HG03196 (cell line): ENCODE data around the gene PYGB.
"Not testable (repeated sequence)": the region's sequence is repeated elsewhere in the genome, so short reads cannot be mapped to it uniquely, and the experiment has no call there.

Experiments used
- ATAC-seq: cut with Tn5 transposase; IDR thresholded peaks from one replicate; pipeline ENCODE4 v1.9.1; 2021; ENCODE audit not compliant: unreplicated experiment

The PYGB gene

DNA sequence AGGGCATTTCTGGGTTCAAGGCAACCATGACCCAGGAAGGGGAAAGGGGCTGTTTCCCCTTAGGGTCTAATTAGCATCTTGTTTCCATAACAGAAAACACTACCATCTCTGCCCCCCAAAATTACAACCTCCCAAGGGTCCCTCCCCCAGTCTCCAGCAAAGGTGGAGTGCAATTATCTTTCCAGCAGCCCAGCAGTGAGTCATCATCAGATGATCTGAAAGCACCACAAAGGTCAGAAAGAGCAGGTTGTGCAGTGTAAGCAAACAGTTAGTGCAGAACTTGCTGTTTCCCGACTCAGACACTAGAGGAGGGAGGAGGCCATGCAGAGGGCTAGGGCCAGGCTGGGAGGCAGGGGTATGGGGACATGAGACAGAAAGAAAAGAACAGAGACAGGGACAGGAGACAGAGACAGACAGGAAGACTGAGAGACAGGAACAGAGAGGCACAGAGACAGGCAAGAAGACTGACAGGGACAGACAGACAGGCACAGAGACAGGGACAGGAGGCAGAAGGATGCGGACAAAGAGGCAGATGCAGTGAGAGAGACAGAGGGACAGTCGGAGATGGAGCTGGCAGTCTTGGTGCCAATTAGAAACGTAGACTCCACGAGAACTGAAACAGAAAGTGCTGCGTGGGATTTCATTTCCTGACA is 62.5 kb downstream of the PYGB start:
- peak; percentile 78 for ATAC-seq

DNA sequence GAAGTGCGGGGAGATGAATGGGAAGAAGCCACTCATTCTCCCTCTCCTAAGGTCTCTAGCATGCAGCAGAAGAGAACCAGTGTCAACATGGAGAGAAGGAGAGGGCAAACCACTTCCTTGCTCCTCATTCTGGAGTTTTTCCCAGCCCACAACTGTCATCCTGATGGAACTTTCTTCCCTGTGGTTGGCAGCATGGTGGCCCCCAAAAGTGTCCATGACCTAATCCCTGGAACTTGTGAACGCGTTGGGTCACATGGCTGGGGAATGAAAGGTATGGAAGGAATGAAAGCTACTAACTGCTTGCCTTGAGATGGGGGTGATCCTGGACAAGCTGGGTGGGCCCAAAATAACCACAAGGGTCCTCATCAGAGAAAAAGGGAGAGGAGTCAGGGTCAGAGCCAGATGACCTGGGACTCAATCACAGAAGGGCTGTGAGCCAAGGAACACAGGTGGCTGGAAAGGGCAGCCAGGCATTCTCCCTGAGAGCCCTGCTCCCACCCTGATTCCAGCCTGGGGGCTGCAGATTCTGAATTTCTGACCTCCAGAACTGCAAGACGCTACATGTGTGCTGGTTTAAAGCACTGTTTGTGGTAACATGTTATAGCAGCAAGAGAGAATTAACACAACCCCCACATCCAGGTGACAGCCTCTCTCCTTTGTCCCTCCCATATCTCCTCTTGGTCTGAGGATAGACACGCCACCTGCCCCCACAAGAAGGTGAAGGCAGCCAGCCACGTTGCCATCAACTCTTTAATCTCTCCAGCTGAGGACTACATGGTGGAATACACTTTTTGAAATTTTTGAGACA is 63.2 kb downstream of the PYGB start:
- ATAC-seq: no peak

DNA sequence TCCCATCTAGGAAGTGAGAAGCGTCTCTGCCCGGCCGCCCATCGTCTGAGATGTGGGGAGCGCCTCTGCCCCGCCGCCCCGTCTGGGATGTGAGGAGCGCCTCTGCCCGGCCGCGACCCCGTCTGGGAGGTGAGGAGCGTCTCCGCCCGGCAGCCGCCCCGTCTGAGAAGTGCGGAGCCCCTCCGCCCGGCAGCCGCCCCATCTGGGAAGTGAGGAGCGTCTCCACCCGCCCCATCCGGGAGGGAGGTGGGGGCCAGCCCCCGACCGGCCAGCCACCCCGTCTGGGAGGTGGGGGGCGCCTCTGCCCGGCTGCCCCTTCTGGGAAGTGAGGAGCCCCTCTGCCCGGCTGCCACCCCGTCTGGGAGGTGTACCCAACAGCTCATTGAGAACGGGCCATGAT is 64.8 kb downstream of the PYGB start:
- ATAC-seq: not testable (repeated sequence)

DNA sequence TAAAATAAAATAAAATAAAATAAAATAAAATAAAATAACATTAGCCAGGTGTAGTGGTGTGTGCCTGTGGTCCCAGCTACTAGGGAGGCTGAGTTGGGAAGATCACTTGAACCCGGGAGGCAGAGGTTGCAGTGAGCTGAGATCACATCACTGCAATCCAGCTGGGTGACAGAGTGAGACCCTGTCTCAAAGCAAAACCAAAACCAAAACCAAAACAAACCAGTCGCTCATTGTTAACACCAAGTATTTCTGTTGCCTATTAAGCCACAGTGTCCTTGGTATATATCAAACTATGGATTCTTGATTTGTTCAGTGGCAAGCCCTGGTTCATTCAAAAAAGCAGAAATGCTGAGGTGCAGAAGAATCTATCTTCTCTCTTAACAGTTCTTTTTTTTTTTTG is 65.7 kb downstream of the PYGB start:
- ATAC-seq: no peak

DNA sequence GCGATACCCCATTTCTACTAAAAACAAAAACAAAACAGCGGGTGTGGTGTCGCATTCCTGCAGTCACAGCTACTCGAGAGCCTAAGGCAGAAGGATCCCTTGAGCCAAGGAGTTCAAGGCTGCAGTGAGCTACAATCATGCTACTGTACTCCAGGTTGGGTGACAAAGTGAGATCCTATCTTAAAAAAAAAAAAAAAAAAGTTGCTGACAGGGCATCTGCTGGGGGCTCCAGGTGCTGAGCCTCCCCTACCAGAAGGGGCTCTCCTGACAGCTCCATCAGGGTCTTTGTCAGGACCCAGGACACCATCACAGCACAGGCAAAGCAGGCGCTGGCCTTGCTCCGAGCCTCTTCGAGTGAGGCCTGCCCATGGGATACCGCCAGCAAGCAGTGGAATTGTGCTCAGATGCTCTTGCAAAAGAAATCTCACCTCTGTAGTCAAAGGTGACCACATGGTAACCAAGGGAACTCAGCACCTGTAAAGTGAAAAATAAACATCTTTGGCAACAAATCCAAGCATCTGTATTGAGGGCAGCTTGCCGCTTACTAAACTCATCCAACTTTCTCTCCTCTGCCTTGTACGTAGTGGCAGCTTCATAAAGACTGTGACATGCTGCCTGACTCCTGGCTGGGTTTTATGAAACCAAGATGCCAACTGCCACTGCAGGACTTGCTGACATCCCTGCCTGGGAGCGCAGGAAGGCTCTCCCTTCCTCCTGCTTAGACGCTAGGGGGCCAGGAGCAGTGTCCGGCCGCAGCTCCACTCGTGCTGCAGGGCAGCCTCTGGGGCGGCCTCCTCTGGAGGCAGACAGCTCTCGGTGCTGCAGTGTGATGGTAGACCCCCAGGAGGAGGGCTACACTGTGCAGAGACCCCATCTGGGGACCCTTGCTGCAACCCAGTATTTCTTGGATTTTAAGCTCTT is 66.9 kb downstream of the PYGB start:
- no peak for ATAC-seq

DNA sequence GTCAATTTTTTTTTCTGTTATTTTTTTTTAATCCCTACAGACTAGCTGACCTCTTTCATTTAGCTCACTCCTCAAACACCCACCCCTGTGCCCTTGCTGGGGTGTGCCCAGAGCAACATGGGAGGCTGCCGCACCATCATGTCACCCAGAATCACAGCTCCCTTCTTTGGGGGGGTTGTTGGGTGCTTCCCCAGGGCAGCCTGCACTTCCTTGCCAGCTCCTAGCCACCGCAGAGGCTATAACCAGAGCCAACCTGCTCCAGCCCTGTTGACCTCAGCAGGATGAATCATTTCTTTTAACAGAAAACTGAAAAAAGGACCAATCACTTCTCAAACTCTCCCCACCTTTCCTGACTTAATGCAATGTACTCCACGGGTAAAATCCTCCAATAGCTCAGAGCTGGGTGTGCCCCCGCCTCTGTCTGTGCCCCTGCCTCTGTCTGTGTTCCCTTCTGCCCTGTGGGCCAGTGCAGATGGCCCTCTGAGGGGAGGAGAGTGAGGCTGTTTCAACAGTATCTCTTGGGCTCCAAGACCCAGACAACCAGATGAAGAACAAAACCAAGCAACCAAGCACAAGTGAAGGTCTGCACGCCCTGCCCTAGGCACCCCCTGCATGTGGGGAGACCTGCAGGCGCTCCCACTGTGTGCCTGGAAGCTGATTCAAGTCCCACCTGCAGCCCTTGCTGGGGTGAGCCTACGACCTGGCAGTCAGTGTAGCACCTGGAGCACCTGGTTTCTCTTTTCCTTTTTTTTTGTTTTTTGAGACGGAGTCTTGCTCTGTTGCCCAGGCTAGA is 67.7 kb downstream of the PYGB start:
- no peak for ATAC-seq

DNA sequence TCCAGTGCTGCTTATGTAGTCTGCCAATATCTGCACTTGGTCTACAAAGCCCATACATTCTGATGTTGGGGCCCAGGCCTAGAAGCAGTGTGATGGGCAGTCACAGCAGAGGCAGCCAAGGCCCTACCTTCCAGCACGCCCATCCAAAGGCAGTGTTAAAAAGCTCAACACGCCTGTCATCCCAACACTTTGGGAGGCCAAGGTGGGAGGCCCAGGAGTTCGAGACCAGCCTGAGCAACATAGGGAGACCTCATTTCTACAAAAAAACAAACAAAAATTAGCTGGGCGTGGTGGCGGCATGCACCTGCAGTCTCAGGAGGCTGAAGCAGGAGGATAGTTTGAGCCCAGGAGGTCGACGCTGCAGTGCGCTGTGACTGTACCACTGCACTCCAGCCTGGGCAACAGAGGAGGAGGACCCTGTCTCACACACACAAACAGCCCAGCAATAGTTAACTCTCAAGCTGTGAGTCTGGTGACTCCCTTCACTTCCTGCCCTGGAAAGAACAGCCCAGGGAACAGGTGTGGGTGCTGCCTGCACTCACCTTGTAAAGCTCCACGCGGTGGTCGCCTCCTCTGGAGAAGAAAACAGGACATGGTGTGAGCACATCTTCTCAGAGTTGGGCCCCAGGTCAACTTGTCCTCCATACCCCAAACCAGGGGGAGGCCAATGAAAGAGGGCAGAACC is 68.8 kb downstream of the PYGB start:
- no peak for ATAC-seq

DNA sequence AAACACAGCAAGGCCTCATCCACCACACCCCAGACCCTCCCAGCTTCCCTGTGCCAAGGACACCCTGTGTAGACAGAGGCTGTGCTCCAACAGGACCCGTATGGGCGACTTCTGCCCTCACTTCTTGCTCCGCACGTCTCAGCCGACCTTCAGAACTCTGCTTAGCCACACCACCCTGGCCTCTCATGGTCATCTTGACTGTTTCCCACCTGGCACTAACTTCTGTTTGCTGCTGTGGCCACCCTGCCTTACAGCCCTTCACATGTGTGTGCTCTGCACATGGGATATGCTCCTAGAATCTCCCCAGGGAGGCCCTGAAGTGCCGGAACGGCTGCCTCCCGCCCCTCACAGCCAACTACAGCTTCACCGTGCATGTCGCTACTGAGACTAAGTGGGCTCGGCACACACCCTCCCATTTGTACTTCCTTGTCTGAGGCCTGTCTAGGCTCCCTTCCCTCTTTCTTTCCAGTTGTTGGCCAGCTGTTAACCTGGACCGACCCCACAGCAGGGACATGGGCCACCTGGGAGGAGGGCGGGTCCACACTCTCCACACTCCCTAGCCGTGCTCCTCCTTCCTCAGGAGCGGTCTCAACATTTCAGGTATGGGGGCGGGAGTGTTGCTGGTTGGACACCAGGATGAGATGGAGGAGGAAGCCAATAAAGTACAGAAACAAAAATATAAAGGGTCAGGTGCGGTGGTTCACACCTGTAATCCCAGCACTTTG is 69.6 kb downstream of the PYGB start:
- no peak for ATAC-seq

DNA sequence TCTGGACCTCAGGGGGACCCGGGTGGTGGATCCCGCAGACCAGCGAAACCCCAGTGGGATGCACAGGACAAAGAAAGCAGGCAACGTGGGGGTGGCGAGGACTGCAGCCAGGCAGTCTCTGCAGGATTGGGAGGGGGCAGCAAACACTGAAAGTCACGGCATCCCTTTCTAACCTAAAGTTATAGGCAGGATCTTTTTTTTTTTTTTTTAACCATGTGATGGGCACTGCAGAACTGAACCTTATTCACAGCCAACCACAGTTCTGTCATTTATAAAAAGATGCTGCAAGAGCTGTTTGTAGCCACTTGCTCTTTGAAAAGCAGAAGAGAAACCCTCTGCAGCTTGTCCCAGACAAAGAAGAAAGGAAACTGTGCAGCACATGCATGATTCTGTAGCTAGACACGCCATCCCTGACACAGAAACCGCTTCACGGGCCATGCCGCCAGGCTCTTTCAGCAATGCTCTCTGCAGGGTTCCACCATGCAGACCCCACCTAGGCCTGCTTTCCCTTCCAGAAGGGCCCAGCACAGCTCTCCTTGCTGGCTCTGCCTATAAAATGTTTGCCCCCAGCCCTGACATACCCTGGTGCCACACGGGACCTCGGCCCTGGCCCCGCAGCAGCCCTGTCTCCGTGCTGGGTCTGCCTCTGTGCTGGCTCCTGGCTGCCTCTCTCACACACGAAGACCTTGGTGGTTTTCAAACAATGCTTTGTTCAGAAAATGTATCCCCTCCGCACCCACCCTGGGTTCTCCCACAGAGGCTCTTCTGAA is 70.8 kb downstream of the PYGB start:
- ATAC-seq: peak; percentile 75

DNA sequence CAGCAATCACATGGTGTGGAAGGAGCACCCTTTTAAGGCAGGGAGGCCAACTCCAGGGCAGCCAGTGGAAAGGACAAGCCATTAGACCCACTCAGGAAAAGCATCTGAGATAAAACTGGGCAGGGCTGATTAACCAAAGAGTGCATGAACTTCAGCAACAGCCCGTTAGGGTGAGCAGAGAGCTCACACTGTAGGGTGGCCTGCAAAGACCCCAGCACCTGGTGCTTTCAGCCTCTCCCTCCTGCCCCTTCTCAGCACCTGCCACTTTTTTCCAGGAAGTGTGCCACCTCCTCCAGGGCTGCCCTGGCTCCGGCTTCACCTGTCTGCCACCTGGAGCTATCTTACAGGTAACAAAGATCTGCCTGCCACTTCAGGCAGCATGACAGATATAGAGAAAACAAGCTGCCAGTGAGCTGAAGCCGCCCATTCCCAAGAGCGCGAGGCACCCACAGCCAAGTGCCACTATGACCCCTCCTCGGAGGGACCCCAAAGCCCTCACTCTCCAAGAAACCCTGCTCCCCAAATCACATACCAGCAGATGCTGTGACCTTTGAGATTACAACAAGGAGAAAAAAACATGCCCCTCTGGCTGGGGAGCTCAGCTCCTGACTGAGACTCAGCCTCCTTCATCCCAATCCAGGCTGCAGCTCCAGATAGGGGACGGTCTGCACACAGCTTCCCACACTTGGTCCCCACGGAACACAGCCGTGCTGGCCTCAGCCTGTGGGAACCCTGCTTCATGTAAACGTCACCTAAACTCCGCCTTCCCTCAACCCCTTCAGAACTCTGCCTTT is 71.6 kb downstream of the PYGB start:
- no peak for ATAC-seq

DNA sequence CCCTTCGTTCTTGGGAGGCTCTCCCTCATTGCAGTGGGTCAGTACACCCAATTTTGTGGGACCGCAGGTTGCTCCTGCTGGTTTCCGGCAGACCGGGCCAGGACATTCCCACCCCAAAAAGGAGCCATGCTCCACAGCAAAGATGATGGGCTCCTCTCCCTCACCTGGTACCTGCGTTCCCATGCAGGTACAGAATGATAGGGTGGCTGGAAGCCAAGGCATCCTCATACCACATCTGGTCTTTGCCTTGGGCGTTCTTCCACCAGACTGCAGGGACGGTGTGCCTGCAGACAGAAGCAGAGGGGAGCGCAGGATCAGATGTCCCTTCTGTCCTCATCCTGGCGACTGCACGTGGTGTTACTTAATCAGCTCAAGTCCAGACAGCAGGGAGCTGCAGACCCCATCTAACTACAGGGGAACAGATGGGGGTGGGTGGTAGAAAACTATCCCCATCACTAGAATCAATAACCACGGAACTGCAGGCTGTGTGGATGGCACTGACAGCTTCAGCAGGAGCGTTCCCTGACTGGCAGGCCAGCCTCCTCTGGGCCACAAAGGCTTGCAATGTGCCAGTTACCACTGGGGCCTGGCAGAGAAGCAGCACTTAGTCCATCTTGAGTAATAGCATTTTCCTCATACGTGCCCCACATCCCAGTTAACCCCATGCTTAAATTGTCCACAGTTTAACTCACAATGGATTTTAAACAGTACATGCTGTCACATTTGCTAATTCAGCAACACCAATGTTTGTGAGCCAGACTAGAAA is 72.3 kb downstream of the PYGB start:
- ATAC-seq: no peak

DNA sequence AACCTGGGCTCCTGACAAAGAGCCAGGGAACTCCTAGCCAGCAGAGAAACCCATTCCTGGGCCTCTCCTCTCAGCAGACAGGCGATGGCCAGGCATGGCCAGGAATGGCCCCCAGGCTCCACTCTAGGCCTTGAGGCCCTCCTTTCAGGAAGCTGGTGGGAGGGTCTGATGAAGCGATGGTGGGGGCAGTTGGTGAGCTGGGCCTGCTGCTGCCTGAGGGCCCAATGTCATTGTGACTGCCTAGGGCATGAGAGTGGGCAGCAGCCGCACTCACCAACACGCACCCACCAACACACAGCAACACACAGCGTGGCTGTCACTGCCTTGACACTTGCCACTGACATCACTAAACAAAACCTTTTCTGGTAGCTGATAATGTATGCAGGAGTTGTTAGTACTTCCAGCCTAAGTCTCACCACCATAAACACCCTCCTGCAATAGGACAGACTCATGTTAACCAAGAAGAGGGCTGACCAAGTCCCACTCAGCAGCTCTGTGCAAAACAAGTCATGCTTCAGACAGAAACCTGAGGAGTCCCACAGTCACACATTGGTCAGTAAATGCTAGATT is 73.5 kb downstream of the PYGB start:
- ATAC-seq: no peak

DNA sequence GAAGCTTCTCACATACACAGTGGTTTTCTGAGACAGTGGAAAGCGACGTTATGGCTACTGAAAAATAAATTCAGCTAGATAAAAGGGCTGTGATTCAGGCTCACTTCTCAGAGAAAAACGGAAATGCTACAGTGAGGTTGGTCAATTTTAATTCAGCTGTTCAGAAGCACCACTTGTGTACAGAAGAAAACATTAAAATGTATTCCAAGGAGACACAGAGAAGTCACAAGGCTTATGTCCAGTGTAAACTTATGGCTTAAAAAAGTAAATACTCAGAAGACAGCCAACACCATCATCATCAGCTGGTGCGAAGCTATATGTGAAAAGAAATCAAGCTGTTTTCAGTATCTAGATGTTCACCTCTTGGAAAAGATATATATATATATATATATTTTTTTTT is 74.1 kb downstream of the PYGB start:
- ATAC-seq: no peak

DNA sequence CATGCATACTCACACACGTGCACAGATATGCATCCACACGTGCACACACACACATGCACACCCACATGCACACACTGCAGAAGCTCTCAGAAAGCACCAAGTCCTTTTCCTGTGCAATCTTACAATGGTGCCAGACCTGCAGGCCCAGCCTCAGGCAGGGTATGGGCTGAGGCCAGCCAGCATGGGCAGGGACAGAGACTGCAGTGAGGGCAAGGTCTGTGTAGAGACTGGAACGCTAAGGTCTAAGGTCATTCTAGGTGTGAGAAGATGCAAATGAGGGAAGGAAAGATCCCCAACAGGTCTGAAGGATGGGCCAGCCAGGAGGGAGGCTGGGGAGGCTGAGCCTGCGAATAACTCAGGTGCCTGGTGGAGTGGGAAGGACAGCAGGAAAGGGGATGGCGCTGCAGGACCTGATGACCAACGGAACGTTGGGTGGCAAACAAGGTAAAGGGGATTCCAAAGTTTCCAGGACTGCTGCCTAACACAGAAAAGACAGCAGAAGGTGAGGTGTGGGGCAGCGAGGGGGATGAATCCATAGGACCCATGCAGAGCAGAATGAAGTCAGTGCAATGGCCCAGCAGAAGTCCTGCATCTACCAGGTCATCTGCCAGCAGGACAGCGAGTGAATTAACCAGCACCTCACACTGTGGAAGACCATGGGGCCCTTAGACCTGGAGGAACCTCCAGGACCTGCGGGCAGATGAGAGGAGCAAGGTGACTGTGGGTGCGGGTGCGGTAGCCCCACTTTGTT is 75.8 kb downstream of the PYGB start:
- ATAC-seq: no peak

DNA sequence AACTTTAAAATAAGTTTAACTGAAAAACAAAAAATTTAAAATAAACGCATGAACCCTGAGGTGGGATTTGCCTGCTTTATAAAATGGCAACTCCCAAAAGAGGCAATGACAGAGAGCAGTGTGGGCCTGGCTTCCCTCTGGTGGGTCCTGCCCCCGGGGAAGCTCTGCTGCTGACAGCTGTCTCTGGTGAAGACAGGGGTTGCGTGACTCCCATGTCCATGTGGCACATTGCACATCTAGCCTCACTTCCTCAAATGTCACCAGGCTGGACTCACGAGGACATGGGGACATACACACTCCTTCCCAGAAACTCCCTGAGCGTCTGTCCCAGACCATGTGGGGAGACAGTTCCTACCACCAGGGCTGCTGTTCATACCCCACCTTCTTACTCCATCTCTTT is 76.5 kb downstream of the PYGB start:
- ATAC-seq: no peak

DNA sequence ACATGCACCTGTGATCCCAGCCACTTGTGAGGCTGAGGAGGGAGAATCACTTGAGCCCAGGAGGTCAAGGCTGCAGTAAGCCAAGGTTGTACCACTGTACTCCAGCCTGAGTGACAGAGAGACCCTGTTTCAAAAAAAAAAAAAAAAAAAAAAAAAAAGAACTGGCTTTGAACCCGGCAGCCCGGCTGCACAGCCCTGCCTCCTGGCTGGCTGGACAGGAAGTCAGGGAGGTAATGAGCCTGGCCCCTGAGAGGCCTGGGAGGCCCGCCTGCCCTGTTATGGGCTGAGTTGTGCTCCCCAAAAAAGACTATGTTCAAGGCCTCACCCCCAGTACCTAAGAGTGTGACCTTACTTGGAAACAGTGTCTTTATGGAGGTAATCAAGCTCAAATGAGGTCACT is 77.2 kb downstream of the PYGB start:
- no peak for ATAC-seq
